Stimulated activated memory B cell treated with anti-CD40 and anti-IgM and Interleukin-4, amounts not matched to agents 10 μg/mL and 1 μg/mL and 100 μg/mL, for 72 hours (primary cell): ENCODE data around the gene JMJD6.
A peak's percentile ranks its signal among the peaks of the same experiment; 100 is the strongest.

Experiments used
- ATAC-seq: fragments of 150-1000 bp; cut with Tn5 transposase; 2 replicates; pipeline ENCODE4 v1.10.0; 2021
- H3K27ac Mint-ChIP-seq: one replicate; pipeline ENCODE4 v1.8.0; 2022; ENCODE audit warnings: mild to moderate bottlenecking, mixed read lengths
- H3K27me3 Mint-ChIP-seq: one replicate; pipeline ENCODE4 v1.8.0; 2022; ENCODE audit warnings: mixed read lengths
- H3K36me3 Mint-ChIP-seq: one replicate; pipeline ENCODE4 v1.8.0; 2022; ENCODE audit warnings: mixed read lengths
- H3K4me1 Mint-ChIP-seq: one replicate; pipeline ENCODE4 v1.8.0; 2022; ENCODE audit warnings: mixed read lengths
- H3K4me3 Mint-ChIP-seq: one replicate; pipeline ENCODE4 v1.8.0; 2022; ENCODE audit warnings: mild to moderate bottlenecking, moderate library complexity, mixed read lengths
- H3K9me3 Mint-ChIP-seq: one replicate; pipeline ENCODE4 v1.8.0; 2022; ENCODE audit warnings: mixed read lengths

Gene JMJD6

DNA sequence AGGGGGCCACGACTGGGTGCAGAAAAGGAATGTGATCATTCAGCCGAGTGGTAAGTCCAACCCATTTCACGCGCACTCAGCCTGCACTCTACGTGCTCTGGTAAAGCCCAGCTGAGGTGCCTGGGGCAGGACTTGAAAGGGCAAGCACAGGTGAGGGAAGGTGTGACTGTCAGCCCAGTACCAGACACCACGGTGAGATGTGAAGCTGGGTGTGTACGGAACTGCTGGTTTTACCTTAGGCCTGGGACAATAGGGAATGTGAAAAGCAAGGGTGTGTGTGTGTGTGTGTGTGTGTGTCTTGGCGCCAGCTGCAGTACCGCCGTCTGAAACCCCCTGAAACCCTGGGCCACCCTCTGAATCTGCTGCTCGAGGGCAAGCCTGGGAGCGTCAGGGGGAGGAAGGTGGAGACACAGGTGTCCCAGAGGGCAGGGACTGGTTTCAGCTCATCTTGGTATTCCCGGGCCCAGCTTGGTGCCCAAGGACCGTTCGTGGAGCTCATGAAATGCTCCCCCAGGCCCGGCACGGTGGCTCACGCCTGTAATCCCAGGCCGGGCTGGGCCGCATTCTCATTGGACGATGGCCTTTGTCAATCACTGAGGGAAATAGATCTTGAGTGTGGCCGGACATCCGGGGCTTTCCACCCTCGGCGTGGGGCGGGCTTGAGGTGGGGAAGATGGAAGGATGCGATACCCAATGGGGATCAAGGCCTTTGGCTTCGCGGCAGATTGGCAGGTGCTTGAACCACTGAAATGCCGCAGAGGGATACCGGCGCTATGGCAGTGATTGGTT, 55.1 kb downstream of the JMJD6 start:
- H3K9me3 Mint-ChIP-seq: peaks cover 4% of the 10 kb centered on the region
- H3K36me3 Mint-ChIP-seq: no peaks in the 10 kb centered on the region
- H3K27me3 Mint-ChIP-seq: peaks cover 22% of the 10 kb centered on the region
- H3K4me3 Mint-ChIP-seq: peak overlapping the region; percentile 85
- peak overlapping the region; percentile 87 for H3K27ac Mint-ChIP-seq
- peak; percentile 100 for ATAC-seq
- peaks cover 22% of the 10 kb centered on the region for H3K4me1 Mint-ChIP-seq

GRCh38 chr17:76670718-76671122, 55.7 kb downstream of the JMJD6 start:
- Mint-ChIP-seq H3K27me3 (peaks cover 28% of the 10 kb centered on the region), H3K4me1 (peaks cover 22% of the 10 kb centered on the region), H3K4me3 (peak overlapping the region; percentile 85)

GRCh38 chr17:76670020-76670717, 56.2 kb downstream of the JMJD6 start:
- Mint-ChIP-seq H3K27ac (peak overlapping the region; percentile 87), H3K9me3 (peaks cover 4% of the 10 kb centered on the region), H3K4me3 (no peak overlapping the region), H3K4me1 (peaks cover 22% of the 10 kb centered on the region), H3K36me3 (no peaks in the 10 kb centered on the region), H3K27me3 (peaks cover 32% of the 10 kb centered on the region)
- ATAC-seq: no peak

More at GRCh38 chr17:76670718-76671122, 55.7 kb downstream of the JMJD6 start:
- no peaks in the 10 kb centered on the region for H3K36me3 Mint-ChIP-seq
- peaks cover 4% of the 10 kb centered on the region for H3K9me3 Mint-ChIP-seq
- no peak for ATAC-seq
- peak overlapping the region; percentile 87 for H3K27ac Mint-ChIP-seq
